Endometrial microvascular endothelial cells (primary cell): ENCODE measurements around the gene CTSK. TPM values are rescaled to one million over a fixed set of nuclear protein-coding genes. Genes with fewer than 3 reads are reported as not detected.
"Not testable (repeated sequence)": the region's sequence is repeated elsewhere in the genome, so short reads cannot be mapped to it uniquely, and the experiment has no call there.

Source experiments
- in situ Hi-C: cut with HindIII; loops from 2 replicates; pipeline ENCODE4 v1.10.0; 2017; ENCODE audit warnings: low sequenced_read_pairs, low pct_unique_long_range_greater_than_20kb; ENCODE audit errors: inconsistent ontology term
- total RNA-seq: library from RNA; depleted of rRNA; stranded (reverse); fragments of >200 nt; gene quantifications from one replicate; pipeline ENCODE4 v1.2.3, GENCODE V29; 2015; ENCODE audit errors: inconsistent ontology term

The CTSK gene
- total RNA-seq, 1 donor from 2014 or later, result 4.8 TPM

DNA sequence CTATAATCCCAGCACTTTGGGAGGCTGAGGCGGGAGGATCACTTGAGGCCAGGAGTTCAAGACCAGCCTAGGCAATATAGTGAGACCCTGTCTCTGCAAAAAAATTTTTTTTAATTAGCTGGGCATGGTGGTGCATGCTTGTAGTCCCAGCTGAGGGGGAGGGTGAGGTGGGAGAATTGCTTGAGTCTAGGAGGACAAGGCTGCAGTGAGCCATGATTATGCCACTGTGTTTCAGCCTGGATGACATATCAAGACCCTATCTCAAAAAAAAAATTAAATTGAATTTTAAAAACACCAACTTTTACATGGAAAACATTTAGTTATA is 42.1 kb downstream of the CTSK start:
- in situ Hi-C loops, result not testable (repeated sequence)

DNA sequence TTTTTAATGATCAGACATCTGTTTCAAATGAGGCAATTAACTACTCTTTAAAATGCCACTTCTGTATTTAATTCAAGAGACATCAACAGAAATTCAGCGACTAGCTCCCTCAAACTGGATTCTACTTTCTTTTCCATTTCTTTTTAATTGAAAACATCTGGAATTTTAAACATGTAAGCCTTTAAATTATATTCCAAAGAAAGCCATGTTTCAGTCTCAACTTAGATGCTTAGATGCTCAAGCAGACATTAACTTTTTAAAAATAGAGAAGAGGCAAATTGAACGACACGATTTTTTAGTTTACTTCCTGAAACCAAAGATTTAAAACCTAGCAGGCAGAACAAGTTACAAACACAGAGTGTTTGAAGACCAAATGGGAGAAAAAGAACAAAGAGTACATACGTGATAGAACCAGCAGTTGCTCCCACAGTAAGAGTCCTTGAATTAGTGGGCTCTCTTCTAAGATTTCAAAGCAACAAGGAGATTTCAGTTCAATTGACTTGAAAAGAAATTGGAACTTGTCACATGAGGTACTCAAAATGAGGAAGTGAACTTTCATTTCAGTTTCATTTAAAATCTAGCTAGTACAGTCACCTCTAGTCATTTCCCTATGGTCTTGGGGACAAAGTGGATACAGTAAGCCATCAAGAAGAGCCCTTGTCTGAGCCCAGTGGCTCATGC is 42.6 kb downstream of the CTSK start, which contains the start of gene CTSS:
TSS of gene CTSS (minus strand) at position 483 of the 681 bp plus-strand sequence. CDS start 1,015 bp downstream, outside the sequence.
- in situ Hi-C loops, result no loop called here

DNA sequence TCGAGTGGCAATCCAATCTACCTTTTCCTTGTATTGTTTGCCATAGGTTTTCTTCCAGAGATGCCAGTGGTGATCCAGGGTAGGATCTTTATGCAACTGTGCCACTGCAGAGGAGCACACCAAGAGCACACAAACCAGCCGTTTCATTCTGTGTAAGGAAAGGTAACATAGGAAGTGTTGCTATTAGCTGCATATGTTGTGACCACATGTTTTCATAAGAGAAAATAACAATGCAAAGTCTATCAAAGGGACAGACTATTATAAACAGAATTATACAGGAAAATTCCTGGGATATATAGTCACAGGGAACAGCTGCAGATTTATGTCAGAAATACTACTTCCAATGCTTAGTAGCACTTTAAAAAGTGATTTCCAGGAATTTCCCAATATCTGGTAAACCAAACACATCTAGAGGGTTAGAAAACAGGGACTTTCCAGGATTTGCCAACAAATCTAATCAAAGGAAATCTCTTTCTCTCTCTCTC is 43.4 kb downstream of the CTSK start:
- in situ Hi-C loops, result no loop called here

DNA sequence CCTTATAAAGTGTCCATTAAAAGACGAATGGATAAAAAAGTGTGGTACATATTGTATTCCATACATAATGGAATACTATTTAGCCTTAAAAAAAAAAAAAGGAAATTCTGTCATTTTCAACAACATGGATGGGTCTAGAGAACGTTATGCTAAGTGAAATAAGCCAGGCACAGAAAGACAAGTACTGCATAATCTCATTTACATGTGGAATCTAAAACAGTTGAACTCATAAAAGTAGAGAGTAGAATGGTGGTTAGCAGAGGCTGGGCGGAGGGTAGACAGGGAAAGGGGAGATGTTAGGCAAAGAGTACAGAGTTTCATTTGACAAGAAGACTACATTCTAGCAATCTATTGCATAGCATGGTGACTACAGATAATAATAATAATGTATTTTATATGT is 45.0 kb downstream of the CTSK start:
- in situ Hi-C loops, result no loop called here

DNA sequence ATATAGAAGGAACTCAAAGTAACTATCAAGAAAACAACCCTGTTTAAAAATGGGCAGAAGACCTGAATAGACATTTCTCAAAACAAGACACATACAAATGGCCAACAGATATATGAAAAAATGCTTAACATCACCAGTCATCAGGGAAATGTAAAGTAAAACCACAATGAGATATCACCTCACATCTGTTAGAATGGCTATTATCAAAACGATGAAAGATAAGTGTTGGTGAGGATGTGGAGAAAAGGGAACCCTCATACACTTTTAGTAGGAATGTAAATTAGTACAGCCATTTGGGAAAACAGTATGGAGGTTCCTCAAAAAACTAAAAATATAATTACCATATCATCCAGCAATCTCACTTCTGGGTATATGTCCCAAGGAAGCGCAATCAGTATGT is 45.5 kb downstream of the CTSK start:
- in situ Hi-C loops, result no loop called here

DNA sequence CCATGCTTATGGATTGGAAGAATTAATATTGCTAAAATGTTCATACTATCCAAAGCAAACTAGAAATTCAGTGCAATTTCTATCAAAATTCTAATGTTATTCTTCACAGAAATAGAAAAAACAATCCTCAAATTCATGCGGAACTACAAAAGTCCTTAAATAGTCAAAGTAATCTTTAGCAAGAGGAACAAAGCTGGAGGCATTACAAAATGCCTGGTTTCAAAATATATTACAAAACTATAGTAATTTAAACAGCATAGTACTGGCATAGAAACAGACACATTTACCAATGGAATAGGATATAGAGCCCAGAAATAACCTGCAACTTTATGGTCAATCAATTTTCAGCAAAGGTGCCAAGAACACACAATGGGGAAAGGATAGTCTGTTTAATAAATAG is 46.3 kb downstream of the CTSK start:
- in situ Hi-C loops, result no loop called here

DNA sequence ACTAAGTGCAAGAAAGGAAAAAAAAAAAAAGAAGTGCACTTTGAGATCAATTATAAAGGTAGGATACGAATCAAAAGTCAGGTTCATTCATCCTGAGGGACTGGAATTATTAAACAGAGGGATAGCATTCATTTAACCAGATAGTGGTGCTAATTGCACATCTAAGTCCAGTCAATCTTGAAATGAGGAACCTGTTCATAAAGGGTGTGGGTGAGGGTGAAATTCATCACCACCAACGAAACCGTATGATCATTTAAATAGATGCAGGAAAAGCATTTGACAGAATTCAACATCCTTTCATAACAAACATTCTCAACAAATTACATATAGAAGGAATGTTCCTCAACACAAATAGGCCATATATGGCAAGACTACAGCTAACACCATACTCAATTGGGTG is 48.0 kb downstream of the CTSK start:
- in situ Hi-C loops, result no loop called here

DNA sequence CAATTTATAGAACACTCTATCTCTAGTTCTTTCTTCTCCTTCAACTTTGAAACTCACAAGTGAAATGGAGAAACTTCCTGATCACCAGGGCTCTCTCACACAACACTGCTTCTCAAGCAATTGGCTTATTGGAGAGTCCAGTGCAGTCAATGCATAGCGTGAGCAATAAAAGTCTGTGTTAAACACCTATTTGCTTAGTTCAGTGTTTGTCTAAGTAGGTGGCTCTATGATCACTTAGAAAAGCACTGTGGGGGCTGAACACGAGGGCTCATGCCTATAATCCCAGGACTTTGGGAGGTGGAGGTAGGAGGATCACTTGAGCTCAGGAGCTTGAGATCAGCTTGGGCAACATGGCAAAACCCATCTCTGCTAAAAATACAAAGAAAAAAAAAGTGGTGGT is 54.6 kb downstream of the CTSK start:
- in situ Hi-C loops, result no loop called here

DNA sequence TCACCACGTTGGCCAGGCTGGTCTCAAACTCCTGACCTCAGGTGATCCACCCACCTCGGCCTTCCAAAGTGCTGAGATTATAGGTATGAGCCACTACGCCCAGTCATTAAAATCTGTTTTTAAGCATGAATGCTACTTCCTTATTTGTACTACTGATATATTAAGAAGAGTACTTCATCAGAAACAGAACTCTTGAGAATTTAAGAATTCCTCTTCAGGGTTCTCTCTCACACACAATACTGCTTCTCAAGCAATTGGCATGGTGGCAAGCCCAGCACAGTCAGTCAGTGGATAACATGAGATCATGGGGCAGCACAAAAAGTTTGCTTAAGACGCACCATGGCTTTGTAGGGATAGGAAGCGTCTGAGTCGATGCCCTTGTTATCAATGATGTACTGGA is 56.6 kb downstream of the CTSK start:
- in situ Hi-C loops, result no loop called here

DNA sequence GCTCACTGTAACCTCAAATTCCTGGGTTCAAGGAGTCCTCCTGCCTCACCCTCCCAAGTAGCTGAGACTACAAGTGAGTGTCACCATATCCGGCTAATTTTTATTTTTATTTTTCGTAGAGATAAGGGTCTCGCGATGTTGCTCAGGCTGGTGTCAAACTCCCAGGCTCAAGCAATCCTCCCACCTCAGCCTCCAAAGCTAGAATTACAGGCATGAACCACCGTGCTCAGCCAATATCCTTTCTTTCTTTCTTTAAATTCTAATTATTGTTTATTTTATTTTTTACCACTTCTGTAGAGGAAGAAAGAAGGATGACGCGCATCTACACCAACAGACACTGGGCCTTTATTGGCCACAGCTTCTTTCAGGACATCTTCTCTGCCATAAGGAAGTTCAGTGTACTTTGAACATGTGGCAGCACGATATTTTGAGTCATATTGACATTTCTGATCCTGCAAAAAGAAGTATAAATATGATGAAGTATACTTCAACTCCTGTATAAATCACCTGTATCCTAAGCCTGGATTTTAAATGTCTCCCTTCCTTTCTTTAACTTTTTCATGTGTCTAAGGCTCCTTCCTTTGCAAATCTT is 58.2 kb downstream of the CTSK start:
- in situ Hi-C loops, result no loop called here

DNA sequence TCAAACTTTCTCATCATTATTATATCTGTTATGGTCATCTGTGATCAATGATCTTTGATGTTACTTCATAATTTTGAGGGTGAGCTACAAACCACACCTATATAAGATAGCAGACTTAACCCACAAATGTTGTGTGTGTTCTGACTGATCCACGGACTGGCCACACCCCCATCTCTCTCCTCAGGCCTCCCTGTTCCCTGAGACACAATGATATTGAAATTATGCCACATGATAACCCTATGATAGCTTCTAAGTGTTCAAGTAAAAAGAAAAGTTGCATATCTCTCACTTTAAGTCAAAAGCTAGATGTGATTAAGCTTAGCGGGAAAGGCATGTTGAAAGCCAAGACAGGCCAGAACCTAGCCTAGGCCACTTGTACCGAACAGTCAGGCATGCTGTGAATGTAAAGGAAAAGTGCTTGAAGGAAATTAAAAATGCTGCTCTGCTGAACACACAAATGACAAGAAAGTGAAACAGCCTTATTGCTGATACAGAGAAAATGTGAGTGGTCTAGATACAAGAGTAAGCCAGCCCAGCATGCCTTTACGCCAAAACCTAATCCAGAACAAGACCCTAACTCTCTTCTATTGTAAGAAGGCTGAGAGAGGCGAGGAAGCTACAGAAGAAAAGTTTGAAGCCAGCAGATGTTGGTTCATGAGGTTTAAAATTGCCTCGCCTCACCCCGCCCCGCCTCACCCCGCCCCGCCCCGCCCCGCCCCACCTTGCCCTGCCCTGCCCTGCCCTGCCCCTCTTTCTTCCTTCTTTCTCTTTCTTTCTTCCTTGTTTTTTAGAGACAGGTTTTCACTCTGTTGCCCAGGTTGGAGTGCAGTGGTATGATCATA is 59.0 kb downstream of the CTSK start:
- in situ Hi-C loops, result no loop called here

Other genes starting within 250 kb of the CTSK start
- gene MCL1, start 228.7 kb downstream of the CTSK start, total RNA-seq, result 382 TPM
- gene ENSA, start 178.6 kb downstream of the CTSK start, total RNA-seq, result 250 TPM
- 28.6 TPM for gene GOLPH3L, start 111.1 kb downstream of the CTSK start, total RNA-seq
- not detected for gene HORMAD1, start 87.4 kb downstream of the CTSK start, total RNA-seq
- gene CTSS, start 42.5 kb downstream of the CTSK start, total RNA-seq, result 74.1 TPM
- gene ARNT, start 68.3 kb upstream of the CTSK start, total RNA-seq, result 15.9 TPM
- gene CTXND2, start 78.9 kb upstream of the CTSK start, total RNA-seq, result not detected
- 31.9 TPM for gene SETDB1, start 118.1 kb upstream of the CTSK start, total RNA-seq
- gene CERS2, start 166.6 kb upstream of the CTSK start, total RNA-seq, result 144 TPM
- gene ANXA9, start 174.0 kb upstream of the CTSK start, total RNA-seq, result not detected
- 9.4 TPM for gene MINDY1, start 198.6 kb upstream of the CTSK start, total RNA-seq
- gene PRUNE1, start 200.2 kb upstream of the CTSK start, total RNA-seq, result 6.3 TPM
- not detected for gene BNIPL, start 228.3 kb upstream of the CTSK start, total RNA-seq
- 4.6 TPM for gene C1orf56, start 239.5 kb upstream of the CTSK start, total RNA-seq